ENCODE results near the gene ERN1.

Gene ERN1

GRCh38 chr17:64091116-64091515, 38.8 kb downstream of the ERN1 start:
- TF ChIP-seq GABPA (IDR thresholded peaks at IDR 0.05; ENCODE audit: low read depth) (no peak), SPI1 (IDR thresholded peaks at IDR 0.05; ENCODE audit: borderline replicate concordance, low read depth) (no peak), CTCF (IDR thresholded peaks at IDR 0.05; ENCODE audit: insufficient read depth, low read length) (no peak), REST (IDR thresholded peaks at IDR 0.05; ENCODE audit: insufficient replicate concordance, low read depth) (no peak), POLR2AphosphoS5 (IDR thresholded peaks at IDR 0.05; ENCODE audit: low read depth) (no peak)
- Histone ChIP-seq H3K4me3 (replicated peaks; ENCODE audit: insufficient read depth, low read length) (no peak overlapping the region), H3K27me3 (ENCODE audit: insufficient read depth, poor library complexity, severe bottlenecking) (no peaks in the 10 kb centered on the region), H3K27ac (replicated peaks) (no peak overlapping the region)
- no peak for DNase-seq (ENCODE audit: low read depth in 1 of 2, low spot score in 1 of 2)

GRCh38 chr17:64090144-64090543, 39.8 kb downstream of the ERN1 start:
- Histone ChIP-seq H3K27ac (replicated peaks) (no peak overlapping the region), H3K27me3 (ENCODE audit: insufficient read depth, poor library complexity, severe bottlenecking) (no peaks in the 10 kb centered on the region), H3K4me3 (replicated peaks; ENCODE audit: insufficient read depth, low read length) (no peak overlapping the region)
- DNase-seq (ENCODE audit: low read depth in 1 of 2, low spot score in 1 of 2), result no peak
- TF ChIP-seq POLR2AphosphoS5 (IDR thresholded peaks at IDR 0.05; ENCODE audit: low read depth), result no peak
- TF ChIP-seq CTCF (IDR thresholded peaks at IDR 0.05; ENCODE audit: insufficient read depth, low read length), result no peak
- no peak for TF ChIP-seq SPI1 (IDR thresholded peaks at IDR 0.05; ENCODE audit: borderline replicate concordance, low read depth)
- TF ChIP-seq GABPA (IDR thresholded peaks at IDR 0.05; ENCODE audit: low read depth), result no peak
- TF ChIP-seq REST (IDR thresholded peaks at IDR 0.05; ENCODE audit: insufficient replicate concordance, low read depth), result no peak

GRCh38 chr17:64087252-64088005, 42.5 kb downstream of the ERN1 start:
- Histone ChIP-seq H3K4me3 (replicated peaks; ENCODE audit: insufficient read depth, low read length) (no peak overlapping the region), H3K27me3 (ENCODE audit: insufficient read depth, poor library complexity, severe bottlenecking) (no peaks in the 10 kb centered on the region), H3K27ac (replicated peaks) (no peak overlapping the region)
- DNase-seq (ENCODE audit: low read depth in 1 of 2, low spot score in 1 of 2), result no peak
- TF ChIP-seq SPI1 (IDR thresholded peaks at IDR 0.05; ENCODE audit: borderline replicate concordance, low read depth), result no peak
- TF ChIP-seq POLR2AphosphoS5 (IDR thresholded peaks at IDR 0.05; ENCODE audit: low read depth), result no peak
- no peak for TF ChIP-seq GABPA (IDR thresholded peaks at IDR 0.05; ENCODE audit: low read depth)
- no peak for TF ChIP-seq CTCF (IDR thresholded peaks at IDR 0.05; ENCODE audit: insufficient read depth, low read length)

- H3K27ac ChIP-seq (replicated peaks), result no peak overlapping the region
- no peaks in the 10 kb centered on the region for H3K27me3 ChIP-seq (ENCODE audit: insufficient read depth, poor library complexity, severe bottlenecking)
Observed at GRCh38 chr17:64085650-64086005, 44.3 kb downstream of the ERN1 start.

More at GRCh38 chr17:64085650-64086005, 44.3 kb downstream of the ERN1 start:
- no peak for DNase-seq (ENCODE audit: low read depth in 1 of 2, low spot score in 1 of 2)
- TF ChIP-seq SPI1 (IDR thresholded peaks at IDR 0.05; ENCODE audit: borderline replicate concordance, low read depth), result no peak
- TF ChIP-seq CTCF (IDR thresholded peaks at IDR 0.05; ENCODE audit: insufficient read depth, low read length), result no peak
- no peak for TF ChIP-seq REST (IDR thresholded peaks at IDR 0.05; ENCODE audit: insufficient replicate concordance, low read depth)
- no peak for TF ChIP-seq GABPA (IDR thresholded peaks at IDR 0.05; ENCODE audit: low read depth)
- no peak for TF ChIP-seq POLR2AphosphoS5 (IDR thresholded peaks at IDR 0.05; ENCODE audit: low read depth)
- no peak overlapping the region for H3K4me3 ChIP-seq (replicated peaks; ENCODE audit: insufficient read depth, low read length)

Data from HL-60 (cell line).